Measurements from ENCODE around the gene WDR64.

DNA sequence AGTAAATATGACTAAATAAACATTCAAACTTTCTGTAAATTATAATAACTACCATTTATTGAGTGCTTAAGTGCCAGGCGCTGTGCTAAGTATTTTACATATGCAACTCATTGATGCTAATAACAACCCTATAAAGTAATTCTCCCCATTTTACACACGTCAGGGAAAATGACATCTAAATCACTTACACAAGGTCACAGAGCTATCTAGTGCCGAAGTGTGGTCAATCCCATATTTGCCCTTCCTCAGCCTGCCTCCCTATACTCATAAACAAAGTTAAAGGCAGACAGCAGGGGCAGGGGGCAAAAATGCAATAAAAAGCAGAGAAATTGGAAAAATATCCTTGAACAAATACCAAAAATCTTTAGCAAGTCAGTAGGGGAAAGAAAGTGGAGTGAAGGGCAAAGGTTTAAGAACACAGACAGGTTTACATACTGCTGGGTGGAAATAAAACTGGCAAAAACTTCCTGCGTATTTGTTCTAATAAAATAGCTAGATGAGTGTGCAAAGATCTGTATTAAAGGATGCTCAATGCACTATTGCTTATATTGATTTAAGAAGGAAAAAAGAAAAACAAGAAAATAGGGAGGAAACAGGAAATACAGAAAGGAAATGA is 72.8 kb downstream of the WDR64 start:
- TF ChIP-seq, protein P1, sequence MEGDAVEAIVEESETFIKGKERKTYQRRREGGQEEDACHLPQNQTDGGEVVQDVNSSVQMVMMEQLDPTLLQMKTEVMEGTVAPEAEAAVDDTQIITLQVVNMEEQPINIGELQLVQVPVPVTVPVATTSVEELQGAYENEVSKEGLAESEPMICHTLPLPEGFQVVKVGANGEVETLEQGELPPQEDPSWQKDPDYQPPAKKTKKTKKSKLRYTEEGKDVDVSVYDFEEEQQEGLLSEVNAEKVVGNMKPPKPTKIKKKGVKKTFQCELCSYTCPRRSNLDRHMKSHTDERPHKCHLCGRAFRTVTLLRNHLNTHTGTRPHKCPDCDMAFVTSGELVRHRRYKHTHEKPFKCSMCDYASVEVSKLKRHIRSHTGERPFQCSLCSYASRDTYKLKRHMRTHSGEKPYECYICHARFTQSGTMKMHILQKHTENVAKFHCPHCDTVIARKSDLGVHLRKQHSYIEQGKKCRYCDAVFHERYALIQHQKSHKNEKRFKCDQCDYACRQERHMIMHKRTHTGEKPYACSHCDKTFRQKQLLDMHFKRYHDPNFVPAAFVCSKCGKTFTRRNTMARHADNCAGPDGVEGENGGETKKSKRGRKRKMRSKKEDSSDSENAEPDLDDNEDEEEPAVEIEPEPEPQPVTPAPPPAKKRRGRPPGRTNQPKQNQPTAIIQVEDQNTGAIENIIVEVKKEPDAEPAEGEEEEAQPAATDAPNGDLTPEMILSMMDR (IDR thresholded peaks at IDR 0.05), result no peak
- TF ChIP-seq POLR2A (IDR thresholded peaks at IDR 0.05), result no peak

All from testis (tissue), 2 donors.